GM19239 (cell line): ENCODE data around the gene ZYG11B.
"Not testable (repeated sequence)": the region's sequence is repeated elsewhere in the genome, so short reads cannot be mapped to it uniquely, and the experiment has no call there.

ENCODE experiments used
- DNase-seq: peaks from one replicate; pipeline ENCODE4 v3.0.0; 2011; ENCODE audit warnings: low spot score; ENCODE audit not compliant: insufficient read length
- FAIRE-seq: peaks from 2 replicates; lab custom pipeline; 2011; peaks lifted over from hg19 to GRCh38; lab: Jason Lieb, UNC

The ZYG11B gene

GRCh38 chr1:52706941-52707926, 19.0 kb upstream of the ZYG11B start:
- FAIRE-seq: no peak
- no peak for DNase-seq

GRCh38 chr1:52707927-52708655, 18.2 kb upstream of the ZYG11B start:
- FAIRE-seq (no peak), DNase-seq (no peak)

GRCh38 chr1:52709016-52709415, 17.2 kb upstream of the ZYG11B start:
- DNase-seq (no peak), FAIRE-seq (no peak)

GRCh38 chr1:52713590-52713989, 12.7 kb upstream of the ZYG11B start:
- FAIRE-seq: no peak

GRCh38 chr1:52715296-52715695, 11.0 kb upstream of the ZYG11B start:
- DNase-seq, FAIRE-seq: not testable (repeated sequence)

More at GRCh38 chr1:52713590-52713989, 12.7 kb upstream of the ZYG11B start:
- no peak for DNase-seq

GRCh38 chr1:52723260-52723659, 3.0 kb upstream of the ZYG11B start:
- FAIRE-seq (no peak), DNase-seq (no peak)

- DNase-seq: no peak
- no peak for FAIRE-seq
These were observed 369 bp upstream of the ZYG11B start for GRCh38 chr1:52725903-52726264.

GRCh38 chr1:52727114-52727586, 897 bp downstream of the ZYG11B start:
- FAIRE-seq (peak; percentile 8), DNase-seq (no peak)

- FAIRE-seq (no peak), DNase-seq (no peak)
These were observed 1.9 kb downstream of the ZYG11B start for GRCh38 chr1:52727956-52728656.

GRCh38 chr1:52733368-52733767, 7.1 kb downstream of the ZYG11B start:
- FAIRE-seq (no peak), DNase-seq (no peak)

GRCh38 chr1:52735371-52735770, 9.1 kb downstream of the ZYG11B start:
- FAIRE-seq, DNase-seq: not testable (repeated sequence)

- FAIRE-seq (no peak), DNase-seq (no peak)
These were observed 11.9 kb downstream of the ZYG11B start for GRCh38 chr1:52738148-52738547.

- DNase-seq: no peak
- FAIRE-seq: no peak
These were observed 12.6 kb downstream of the ZYG11B start for GRCh38 chr1:52738893-52739292.

- no peak for DNase-seq
- peak; percentile 11 for FAIRE-seq
These were observed 13.6 kb downstream of the ZYG11B start for GRCh38 chr1:52739699-52740467.

- DNase-seq: peak; percentile 24
- peak; percentile 53 for FAIRE-seq
These were observed 15.0 kb downstream of the ZYG11B start for GRCh38 chr1:52741259-52741658.

- DNase-seq (no peak), FAIRE-seq (no peak)
These were observed 19.9 kb downstream of the ZYG11B start for GRCh38 chr1:52746189-52746588.

- DNase-seq: no peak
- FAIRE-seq: no peak
These were observed 21.2 kb downstream of the ZYG11B start for GRCh38 chr1:52747450-52747849.

GRCh38 chr1:52748119-52748518, 21.9 kb downstream of the ZYG11B start:
- DNase-seq (no peak), FAIRE-seq (no peak)

GRCh38 chr1:52749496-52749895, 23.2 kb downstream of the ZYG11B start:
- not testable (repeated sequence) for DNase-seq, FAIRE-seq

GRCh38 chr1:52750139-52750538, 23.9 kb downstream of the ZYG11B start:
- not testable (repeated sequence) for FAIRE-seq, DNase-seq
